ENCODE data around the gene INSIG1. TPM values are rescaled to one million over a fixed set of nuclear protein-coding genes. Genes with fewer than 3 reads are reported as not detected.

INSIG1 gene
- total and polyA plus RNA-seq, 12 donors = 9.9 to 249 (median 56.1) TPM

DNA sequence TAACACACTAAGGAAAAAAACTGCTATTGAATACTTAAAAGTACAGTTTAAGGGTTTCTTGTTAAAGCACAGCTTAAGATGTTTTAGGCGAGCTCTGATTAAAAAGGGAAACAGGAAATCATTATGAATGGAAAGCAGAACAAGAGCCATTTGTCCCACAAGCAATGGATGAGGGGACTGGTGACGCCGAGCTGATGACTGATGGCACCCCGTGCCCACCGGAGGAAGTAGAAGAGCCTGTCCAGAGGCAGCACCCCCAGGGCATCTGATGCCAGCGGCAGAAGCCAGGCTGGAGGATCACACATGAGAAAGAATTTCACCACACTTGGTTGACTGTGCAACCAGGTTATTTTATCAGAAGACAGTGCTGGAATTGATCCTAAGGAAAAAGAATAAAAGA is 15.0 kb upstream of the INSIG1 start:
- intact Hi-C loops (cut with DNase I) = no loop called here
- Histone ChIP-seq H3K4me1 (replicated peaks in 1 of 2) (no peaks in the 10 kb centered on the region), H3K4me3 (no peak overlapping the region), H3K9me3 (replicated peaks in 1 of 3) (no peaks in the 10 kb centered on the region), H3K27me3 (no peaks in the 10 kb centered on the region), H3K27ac (no peak overlapping the region), H3K36me3 (replicated peaks in 1 of 2) (no peaks in the 10 kb centered on the region)
- DNase-seq = peak in 6 of 7 donors; percentile 35 to 67 (median 41)
- TF ChIP-seq, protein P1, sequence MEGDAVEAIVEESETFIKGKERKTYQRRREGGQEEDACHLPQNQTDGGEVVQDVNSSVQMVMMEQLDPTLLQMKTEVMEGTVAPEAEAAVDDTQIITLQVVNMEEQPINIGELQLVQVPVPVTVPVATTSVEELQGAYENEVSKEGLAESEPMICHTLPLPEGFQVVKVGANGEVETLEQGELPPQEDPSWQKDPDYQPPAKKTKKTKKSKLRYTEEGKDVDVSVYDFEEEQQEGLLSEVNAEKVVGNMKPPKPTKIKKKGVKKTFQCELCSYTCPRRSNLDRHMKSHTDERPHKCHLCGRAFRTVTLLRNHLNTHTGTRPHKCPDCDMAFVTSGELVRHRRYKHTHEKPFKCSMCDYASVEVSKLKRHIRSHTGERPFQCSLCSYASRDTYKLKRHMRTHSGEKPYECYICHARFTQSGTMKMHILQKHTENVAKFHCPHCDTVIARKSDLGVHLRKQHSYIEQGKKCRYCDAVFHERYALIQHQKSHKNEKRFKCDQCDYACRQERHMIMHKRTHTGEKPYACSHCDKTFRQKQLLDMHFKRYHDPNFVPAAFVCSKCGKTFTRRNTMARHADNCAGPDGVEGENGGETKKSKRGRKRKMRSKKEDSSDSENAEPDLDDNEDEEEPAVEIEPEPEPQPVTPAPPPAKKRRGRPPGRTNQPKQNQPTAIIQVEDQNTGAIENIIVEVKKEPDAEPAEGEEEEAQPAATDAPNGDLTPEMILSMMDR (IDR thresholded peaks at IDR 0.05) = no peak
- no peak for TF ChIP-seq POLR2A (IDR thresholded peaks at IDR 0.05)
- 44 to 61% (median 52%) methylated on average over 6 of the region's 6 CpGs for WGBS, 4 donors

DNA sequence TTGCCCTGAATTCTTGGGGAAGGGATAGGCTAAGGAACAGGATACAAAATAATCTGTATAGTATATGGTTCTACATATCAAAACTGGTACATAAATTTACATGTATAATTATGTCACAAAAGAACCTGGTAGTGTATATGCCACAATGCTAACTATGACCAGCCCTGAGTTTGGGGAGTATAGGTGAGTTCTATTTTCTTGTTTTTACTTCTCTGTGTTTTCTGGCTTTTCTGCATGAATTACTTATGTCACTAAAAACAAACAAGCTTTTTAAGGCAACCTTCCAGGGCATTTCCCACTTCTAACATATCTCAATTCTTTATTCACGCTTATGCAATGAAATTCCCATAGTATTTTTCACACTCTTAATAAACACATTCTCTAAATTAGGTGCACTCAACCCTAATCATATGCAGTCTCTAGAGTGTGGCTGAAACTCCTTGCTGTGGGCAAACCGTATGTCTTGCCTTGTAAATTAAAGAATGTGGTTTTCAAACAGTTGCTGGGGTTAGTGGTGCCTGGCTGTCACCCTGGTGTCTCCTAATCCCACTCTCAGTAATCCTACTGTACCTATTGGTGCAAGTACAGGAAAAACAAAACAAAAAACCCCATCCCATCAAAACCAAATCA is 14.0 kb upstream of the INSIG1 start:
- intact Hi-C loops (cut with DNase I) = no loop called here
- TF ChIP-seq, protein P1 (IDR thresholded peaks at IDR 0.05) = no peak
- TF ChIP-seq POLR2A (IDR thresholded peaks at IDR 0.05) = no peak
- Histone ChIP-seq H3K27me3 (no peaks in the 10 kb centered on the region), H3K36me3 (replicated peaks in 1 of 2) (no peaks in the 10 kb centered on the region), H3K9me3 (replicated peaks in 1 of 3) (no peaks in the 10 kb centered on the region), H3K27ac (no peak overlapping the region), H3K4me1 (replicated peaks in 1 of 2) (no peaks in the 10 kb centered on the region), H3K4me3 (no peak overlapping the region)
- 45 to 68% (median 66%) methylated on average over 2 of the region's 2 CpGs for WGBS, 4 donors
- no peak for DNase-seq

DNA sequence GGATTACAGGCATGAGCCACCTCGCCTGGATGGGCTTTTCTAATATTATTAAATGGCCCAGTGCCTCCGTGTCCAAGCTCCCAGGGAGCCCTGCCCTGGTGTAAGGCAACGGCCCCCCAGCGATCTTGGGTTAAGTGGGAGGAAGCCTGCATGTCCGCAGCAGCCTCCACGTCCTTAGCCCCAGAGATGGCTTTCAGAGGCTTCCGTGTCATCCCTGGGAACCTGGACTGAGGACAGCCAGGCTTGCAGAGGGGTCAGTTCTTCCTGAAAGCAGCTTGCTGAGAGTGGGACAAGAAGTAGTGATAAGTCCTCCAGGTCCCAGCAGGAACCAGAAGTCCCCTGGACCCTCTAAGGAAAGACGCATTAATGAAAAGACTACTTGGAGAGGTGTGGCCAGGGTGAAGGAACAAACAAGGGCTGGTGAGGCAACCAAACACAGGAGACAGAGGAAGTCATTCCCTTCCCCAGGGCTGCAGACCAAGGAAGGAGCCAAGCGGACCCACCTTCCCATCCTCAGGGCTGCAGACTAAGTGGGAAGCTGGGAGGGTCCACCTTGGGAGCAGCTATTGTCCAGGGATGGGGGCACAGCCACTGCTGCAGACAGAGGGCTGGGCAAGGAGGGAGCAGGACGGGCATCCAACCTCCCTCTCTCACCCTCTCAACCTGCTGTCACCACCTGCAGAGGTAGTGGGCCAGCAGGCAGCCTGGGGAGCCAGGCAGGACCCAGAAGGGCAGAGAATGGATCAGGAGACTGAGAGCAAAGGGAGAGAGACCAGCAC is 13.0 kb upstream of the INSIG1 start:
- Histone ChIP-seq H3K4me1 (replicated peaks in 1 of 2) (no peaks in the 10 kb centered on the region), H3K36me3 (replicated peaks in 1 of 2) (no peaks in the 10 kb centered on the region), H3K27ac (no peak overlapping the region), H3K27me3 (no peaks in the 10 kb centered on the region), H3K4me3 (no peak overlapping the region), H3K9me3 (replicated peaks in 1 of 3) (no peaks in the 10 kb centered on the region)
- 61 to 83% (median 77%) methylated on average over 9 to 10 of the region's 10 CpGs for WGBS, 4 donors
- no peak for DNase-seq
- TF ChIP-seq, protein P1 (IDR thresholded peaks at IDR 0.05) = no peak
- intact Hi-C loops (cut with DNase I) = no loop called here

DNA sequence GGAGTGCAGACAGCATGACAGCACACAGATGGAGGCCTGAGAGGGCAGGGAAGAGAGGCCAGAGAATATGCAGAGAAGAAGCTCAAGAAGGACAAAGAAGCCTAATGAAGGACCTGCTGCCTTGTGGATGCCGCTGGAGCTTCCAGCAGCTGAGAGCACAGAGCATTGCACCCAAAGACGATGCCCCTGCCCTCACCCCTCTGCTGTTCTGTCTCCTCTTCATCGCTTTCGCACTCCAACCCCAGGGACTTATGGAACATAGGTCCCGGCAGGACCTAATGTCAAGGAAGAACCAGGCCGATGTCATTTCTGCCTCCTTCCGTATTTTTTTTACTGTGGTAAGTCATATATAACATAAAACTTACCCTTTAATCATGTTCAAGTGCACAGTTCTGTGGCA is 12.3 kb upstream of the INSIG1 start:
- 87 to 92% (median 88%) methylated on average over 7 of the region's 7 CpGs for WGBS, 4 donors

More for the DNA sequence above, 12.3 kb upstream of the INSIG1 start:
- Histone ChIP-seq H3K36me3 (replicated peaks in 1 of 2) (no peaks in the 10 kb centered on the region), H3K27ac (no peak overlapping the region), H3K27me3 (no peaks in the 10 kb centered on the region), H3K4me1 (replicated peaks in 1 of 2) (no peaks in the 10 kb centered on the region), H3K4me3 (no peak overlapping the region), H3K9me3 (replicated peaks in 1 of 3) (no peaks in the 10 kb centered on the region)
- no peak for DNase-seq
- no peak for TF ChIP-seq POLR2A (IDR thresholded peaks at IDR 0.05)
- TF ChIP-seq, protein P1 (IDR thresholded peaks at IDR 0.05) = no peak
- intact Hi-C loops (cut with DNase I) = no loop called here

All from adrenal gland (tissue), 12 donors.